ENCODE measurements around the gene KCTD17. TPM values are rescaled to one million over a fixed set of nuclear protein-coding genes. Genes with fewer than 3 reads are reported as not detected.

The KCTD17 gene
- total RNA-seq, 1 donor from 2014 or later = 8.9 TPM

- DNase-seq (no peak), ATAC-seq (ENCODE audit: poor library complexity) (no peak)
- intact Hi-C loops (cut with DNase I) = no loop called here
These were observed 17.7 kb upstream of the KCTD17 start for GRCh38 chr22:37033605-37034430.

DNA sequence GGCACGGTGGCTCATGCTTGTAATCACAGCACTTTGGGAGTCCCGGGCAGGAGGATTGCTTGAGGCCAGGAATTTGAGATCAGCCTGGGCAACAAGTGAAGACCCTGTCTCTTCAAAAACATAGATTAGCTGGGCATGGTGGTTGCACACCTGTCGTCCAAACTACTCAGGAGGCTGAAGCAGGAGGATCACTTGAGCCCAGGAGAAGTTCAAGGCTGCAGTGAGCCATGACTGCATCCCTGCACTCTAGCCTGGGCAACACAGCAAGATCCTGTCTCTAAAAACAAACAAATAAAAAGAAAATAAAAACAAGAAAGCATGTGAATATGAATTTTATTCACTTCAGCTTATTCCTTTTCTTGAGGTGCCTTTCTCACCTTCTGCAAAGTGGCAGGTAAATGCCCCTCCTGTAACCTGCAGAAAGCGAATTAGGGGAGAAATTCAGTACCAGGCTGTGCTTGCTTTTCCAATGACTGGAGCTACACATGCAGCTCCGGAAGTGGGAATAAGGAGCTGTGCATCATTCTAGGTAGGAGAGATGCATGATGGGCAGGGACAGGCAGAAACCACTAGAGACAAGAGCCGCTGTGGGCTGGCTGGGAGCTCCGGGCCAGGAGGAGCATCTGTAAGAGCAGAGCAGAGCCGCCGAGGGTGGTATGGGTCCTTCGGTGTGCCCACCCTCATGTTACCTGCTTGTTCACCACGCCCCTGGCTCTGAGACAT is 14.7 kb upstream of the KCTD17 start:
- ATAC-seq (ENCODE audit: poor library complexity) (no peak), DNase-seq (no peak)
- intact Hi-C loops (cut with DNase I) = no loop called here

DNA sequence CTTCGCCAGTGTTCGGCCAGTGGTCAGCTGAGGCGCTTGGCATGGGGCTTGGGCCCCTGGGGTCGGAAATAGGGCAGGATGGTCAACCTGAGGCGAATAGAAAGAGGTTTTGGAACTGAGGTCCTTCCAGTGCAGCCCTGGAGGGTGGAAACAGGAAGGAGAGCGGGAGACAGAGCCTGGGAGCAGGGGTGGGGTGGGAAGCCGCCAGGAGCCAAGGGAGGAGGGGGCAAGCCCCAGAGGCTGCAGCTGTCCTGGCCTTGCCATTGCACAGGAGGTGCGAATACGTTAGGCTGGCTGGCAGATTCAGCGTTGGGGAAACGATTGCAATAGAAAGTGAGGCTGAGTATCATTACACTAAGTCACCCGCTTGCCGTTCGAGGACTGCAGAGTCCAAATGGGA is 13.9 kb upstream of the KCTD17 start:
- ATAC-seq (ENCODE audit: poor library complexity) (no peak), DNase-seq (no peak)
- intact Hi-C loops (cut with DNase I) = no loop called here

GRCh38 chr22:37039466-37039865 is 12.1 kb upstream of the KCTD17 start:
- DNase-seq = no peak
- ATAC-seq (ENCODE audit: poor library complexity) = no peak
- intact Hi-C loops (cut with DNase I) = no loop called here

DNA sequence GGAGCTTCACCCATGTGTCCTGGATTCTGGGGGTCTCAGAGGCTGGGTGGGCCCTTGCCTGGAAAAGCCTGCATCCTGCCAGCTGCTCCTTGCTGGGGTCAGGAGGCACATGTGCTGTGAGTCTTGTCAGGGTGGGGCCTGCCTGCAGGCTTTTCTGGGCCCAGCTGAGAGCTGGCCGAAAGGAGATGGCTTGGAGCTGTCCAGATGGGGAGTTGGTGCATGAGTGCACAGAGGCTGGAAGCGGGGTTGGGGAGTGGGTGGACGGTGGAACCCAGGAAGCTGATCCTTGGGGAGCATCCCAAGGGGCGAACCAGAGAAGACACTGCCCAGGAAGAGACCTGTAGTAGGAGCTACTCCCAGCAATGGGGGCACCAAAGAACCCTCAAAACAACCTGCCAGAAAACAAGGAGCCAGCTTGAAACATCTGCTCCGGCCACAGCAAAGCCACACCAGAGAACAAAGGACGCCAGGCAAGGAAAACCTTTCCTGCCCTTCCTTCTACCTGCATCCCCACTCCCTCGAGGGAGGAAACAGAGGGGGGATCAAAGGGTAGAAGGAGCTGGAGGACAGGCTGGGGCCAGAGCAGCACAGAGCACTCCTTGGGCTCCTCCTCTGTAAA is 8.2 kb upstream of the KCTD17 start:
- intact Hi-C loops (cut with DNase I) = loop anchor here (5.0 kb wide), 1 partner anchor 171 kb away; no protein-coding TSS in a partner anchor
- peak; percentile 25 for ATAC-seq (ENCODE audit: poor library complexity)
- no peak for DNase-seq

- ATAC-seq (ENCODE audit: poor library complexity) (peak; percentile 92), DNase-seq (peak; percentile 73)
These were observed 7.6 kb upstream of the KCTD17 start for GRCh38 chr22:37043828-37044538.

GRCh38 chr22:37044634-37045625 is 6.6 kb upstream of the KCTD17 start:
- intact Hi-C loops (cut with DNase I) = loop anchor here (5.0 kb wide), 2 partner anchors 173 to 263 kb away; no protein-coding TSS in a partner anchor
- ATAC-seq (ENCODE audit: poor library complexity) (no peak), DNase-seq (no peak)

More at GRCh38 chr22:37043828-37044538, 7.6 kb upstream of the KCTD17 start:
- intact Hi-C loops (cut with DNase I) = loop anchor here (5.0 kb wide), 1 partner anchor 172 kb away; no protein-coding TSS in a partner anchor

GRCh38 chr22:37045958-37046357 is 5.6 kb upstream of the KCTD17 start:
- no peak for DNase-seq

DNA sequence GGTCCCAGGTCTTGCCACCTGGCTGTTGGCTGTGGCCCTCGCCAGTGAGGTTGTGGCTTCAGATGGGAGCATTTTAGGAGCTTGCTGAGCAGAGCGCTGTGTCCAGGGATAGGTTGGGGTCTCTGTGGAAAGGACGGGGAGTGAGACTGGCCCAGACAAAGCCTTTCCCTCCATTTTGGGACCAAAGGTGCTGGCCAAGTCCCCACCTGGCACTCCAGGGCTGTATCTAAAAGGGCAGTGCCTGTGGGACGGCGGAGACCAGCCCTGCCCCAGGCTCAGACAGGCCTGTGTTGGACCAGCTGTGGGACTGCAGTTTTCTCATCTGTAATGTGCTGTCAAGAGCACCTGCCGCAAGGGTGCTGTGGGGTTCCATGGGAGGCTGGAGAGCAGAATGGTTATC is 5.0 kb upstream of the KCTD17 start:
- ATAC-seq (ENCODE audit: poor library complexity) = no peak
- no peak for DNase-seq
- intact Hi-C loops (cut with DNase I) = loop anchor here (5.0 kb wide), 1 partner anchor 264 kb away; no protein-coding TSS in a partner anchor

More at GRCh38 chr22:37045958-37046357, 5.6 kb upstream of the KCTD17 start:
- intact Hi-C loops (cut with DNase I) = loop anchor here (5.0 kb wide), 1 partner anchor 264 kb away; no protein-coding TSS in a partner anchor
- ATAC-seq (ENCODE audit: poor library complexity) = no peak

DNA sequence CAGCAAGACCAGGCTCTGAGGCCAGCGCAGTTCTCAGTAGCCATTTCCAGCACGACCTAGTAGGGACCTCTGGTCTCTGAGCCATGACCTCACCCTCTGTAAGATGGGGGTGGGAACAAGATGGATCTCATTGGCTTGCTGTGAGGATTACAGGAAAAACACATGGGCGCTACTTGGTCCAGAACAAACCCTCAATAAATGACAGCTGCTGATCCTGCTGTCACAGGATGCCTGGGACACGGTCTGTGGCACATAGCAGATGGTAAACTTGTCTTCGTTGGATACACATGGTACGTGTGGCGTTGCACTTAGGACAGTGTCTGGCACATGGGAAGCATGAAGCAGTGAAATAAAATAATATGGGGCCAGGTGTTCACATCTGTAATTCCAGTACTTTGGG is 4.5 kb upstream of the KCTD17 start:
- DNase-seq (no peak), ATAC-seq (ENCODE audit: poor library complexity) (no peak)
- intact Hi-C loops (cut with DNase I) = loop anchor here (5.0 kb wide), 1 partner anchor 265 kb away; no protein-coding TSS in a partner anchor

GRCh38 chr22:37048133-37048532 is 3.4 kb upstream of the KCTD17 start:
- intact Hi-C loops (cut with DNase I) = loop anchor here (5.0 kb wide), 1 partner anchor 266 kb away; no protein-coding TSS in a partner anchor
- no peak for ATAC-seq (ENCODE audit: poor library complexity)
- DNase-seq = no peak

DNA sequence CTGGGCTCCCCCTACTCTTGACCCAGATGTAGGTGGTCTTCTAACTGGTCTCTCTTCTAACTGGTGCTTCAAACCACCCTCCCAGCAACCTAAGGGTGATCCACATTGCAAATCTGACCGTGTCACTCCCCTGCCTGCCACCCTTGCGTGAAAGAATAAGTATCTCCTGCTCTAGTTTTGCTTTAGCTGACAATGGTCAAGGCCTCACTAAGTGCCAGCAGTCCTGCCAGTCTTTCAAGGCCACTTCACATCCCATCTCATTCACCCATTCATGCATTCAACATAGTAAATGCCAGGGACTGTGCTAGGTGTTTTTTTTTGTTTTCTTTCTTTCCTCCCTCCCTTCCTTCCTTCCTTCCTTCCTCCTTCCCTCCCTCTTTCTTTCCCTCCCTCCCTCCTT is 2.3 kb upstream of the KCTD17 start:
- intact Hi-C loops (cut with DNase I) = loop anchor here (5.0 kb wide), 1 partner anchor 267 kb away; no protein-coding TSS in a partner anchor
- ATAC-seq (ENCODE audit: poor library complexity) (no peak), DNase-seq (no peak)

- DNase-seq = no peak
- ATAC-seq (ENCODE audit: poor library complexity) = no peak
- intact Hi-C loops (cut with DNase I) = no loop called here
These were observed 629 bp upstream of the KCTD17 start for GRCh38 chr22:37050913-37051312.

DNA sequence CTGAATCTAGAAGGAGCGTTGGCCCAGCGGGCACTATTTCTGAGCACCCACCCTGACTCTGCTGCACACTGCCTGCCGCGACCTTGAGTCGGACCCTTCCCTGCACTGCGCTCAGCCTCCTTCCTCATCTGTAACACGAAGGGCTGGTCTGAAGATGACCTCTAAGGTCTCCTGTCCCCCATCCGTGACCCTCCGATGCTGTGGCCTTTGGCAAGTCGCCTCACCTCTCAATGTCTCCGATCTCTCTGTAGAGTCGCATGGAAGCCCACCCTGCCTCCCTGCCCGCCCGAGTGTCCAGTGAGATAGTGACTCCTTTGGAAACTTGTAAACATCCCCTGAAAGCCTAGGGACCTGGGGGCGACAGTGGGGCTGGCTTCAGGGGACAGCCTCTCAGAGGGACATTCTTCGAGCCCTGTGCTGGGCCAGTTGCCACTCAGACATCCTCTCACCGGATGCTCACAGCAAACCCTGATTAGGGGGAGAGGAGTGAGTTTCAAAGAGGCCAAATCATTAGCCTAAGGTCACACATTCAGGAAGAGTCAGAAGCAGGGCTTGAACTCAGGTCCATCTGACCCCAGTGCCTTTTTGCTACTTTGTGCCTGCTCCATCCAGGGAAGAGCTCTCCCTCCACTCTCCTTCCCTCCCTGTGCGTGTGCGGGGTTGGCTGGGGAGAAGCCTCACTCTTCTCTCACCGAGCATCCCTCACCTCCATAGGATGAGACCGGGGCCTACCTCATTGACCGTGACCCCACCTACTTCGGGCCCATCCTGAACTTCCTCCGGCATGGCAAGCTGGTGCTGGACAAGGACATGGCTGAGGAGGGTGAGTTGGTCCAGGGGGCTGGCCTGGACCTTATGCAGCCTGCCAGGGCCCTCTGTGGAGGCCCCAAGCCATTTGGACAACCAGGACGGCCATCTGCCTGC is 1.1 kb downstream of the KCTD17 start:
- ATAC-seq (ENCODE audit: poor library complexity) (no peak), DNase-seq (no peak)
- intact Hi-C loops (cut with DNase I) = no loop called here

DNA sequence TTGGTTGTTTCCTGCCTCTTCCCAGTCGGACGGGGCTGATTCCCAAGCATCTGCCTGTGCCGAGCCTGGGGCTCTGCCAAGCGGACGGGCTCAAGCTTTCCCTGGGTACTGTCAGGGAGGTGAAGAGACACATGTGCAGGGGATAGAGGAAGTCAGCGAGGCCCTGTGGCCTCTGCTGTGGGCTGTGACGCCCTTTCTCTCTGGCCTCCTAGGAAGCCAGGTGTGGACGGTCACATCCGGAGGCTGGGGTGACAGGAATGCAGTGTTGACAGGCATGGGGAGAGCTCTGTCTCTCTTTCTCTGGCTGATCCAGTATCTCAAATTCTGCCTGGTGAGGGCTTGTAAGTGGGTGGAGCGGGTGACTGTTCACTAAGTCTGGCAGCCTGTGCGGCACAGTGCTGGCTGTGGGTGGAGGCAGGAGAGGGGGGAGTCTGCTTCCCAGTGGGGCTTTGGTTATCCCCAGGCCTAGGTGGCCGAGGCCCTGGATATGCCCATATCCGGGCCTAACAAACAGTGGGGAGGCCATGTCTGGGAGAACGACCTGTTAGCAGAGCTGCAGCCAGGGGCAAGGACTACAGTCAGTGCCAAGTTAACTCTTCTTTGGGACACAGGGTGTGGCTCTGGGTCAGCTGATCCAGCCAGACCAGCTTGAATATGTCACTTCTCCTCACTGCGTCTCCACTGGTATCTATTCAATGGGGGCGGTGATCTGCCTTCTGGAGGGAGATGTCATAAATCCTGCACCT is 1.9 kb downstream of the KCTD17 start:
- DNase-seq = peak; percentile 69
- intact Hi-C loops (cut with DNase I) = no loop called here
- peak; percentile 76 for ATAC-seq (ENCODE audit: poor library complexity)

GRCh38 chr22:37054056-37054395 is 2.5 kb downstream of the KCTD17 start:
- intact Hi-C loops (cut with DNase I) = no loop called here
- no peak for ATAC-seq (ENCODE audit: poor library complexity)
- DNase-seq = no peak
